ENCODE data around the gene CCDC138. TPM values are rescaled to one million over a fixed set of nuclear protein-coding genes. Genes with fewer than 3 reads are reported as not detected.
"Not testable (repeated sequence)": the region's sequence is repeated elsewhere in the genome, so short reads cannot be mapped to it uniquely, and the experiment has no call there.

CCDC138 gene, protein sequence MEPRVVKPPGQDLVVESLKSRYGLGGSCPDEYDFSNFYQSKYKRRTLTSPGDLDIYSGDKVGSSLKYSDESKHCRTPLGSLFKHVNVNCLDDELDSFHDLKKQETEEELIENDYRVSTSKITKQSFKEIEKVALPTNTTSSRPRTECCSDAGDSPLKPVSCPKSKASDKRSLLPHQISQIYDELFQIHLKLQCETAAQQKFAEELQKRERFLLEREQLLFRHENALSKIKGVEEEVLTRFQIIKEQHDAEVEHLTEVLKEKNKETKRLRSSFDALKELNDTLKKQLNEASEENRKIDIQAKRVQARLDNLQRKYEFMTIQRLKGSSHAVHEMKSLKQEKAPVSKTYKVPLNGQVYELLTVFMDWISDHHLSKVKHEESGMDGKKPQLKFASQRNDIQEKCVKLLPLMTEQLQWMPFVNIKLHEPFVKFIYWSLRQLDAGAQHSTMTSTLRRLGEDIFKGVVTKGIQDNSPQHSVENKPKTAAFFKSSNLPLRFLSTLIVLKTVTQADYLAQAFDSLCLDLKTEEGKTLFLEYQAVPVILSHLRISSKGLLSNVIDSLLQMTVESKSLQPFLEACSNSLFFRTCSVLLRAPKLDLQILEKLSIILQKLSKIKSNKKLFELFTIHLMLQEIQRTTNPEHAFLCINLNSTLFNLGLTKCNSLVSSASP
- 1.00 TPM for total RNA-seq
- long read RNA-seq, partial matches to known transcripts, result 0 of 2 reads
- long read RNA-seq, other reads (novel, unspliced or antisense), result 0 of 2 reads

DNA sequence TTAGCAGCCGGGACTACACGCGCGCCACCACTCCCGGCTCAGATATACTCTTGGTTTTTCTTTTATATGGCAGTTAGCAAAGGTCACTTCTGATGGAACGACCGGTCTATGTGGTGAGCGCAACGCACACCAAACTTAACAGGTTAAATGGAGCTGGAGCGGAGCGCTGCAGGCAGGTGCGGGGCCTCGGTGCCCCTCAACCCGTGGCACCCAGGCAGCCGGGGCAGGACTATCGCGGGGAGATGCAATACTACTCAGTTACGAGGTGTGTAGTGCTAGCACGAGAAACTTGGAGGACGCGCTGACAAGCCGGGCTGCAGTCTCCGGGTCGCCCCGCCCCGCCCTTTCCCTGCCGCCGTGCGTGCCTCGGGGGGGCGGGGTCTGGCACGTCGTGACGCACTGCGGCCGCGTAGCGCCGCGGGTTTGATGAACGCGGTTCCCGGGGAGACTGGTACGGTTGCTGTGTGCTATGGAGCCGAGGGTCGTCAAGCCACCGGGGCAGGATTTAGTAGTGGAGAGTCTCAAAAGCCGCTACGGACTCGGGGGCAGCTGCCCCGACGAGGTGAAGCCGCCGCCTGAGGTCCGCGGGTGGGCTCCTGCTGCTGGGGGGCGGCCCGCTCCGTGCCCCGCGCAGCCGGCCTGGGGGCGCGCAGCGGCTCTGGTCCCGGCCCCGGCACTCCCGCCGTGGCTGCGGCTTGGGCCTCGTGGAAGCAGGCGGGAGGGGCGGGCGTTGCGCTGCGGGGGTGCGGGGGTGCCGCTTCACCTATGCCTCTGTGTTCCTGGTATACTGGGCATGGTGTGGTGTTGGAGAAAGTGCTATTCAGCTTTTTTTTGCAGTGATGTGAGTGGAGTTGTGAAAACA lies at the start of gene CCDC138:
CCDC138 (plus strand) TSS at position 418 of the 862 bp plus-strand sequence; CDS start at position 470, 52 bp downstream.
- ATAC-seq (ENCODE audit: poor library complexity), result peak; percentile 99
- DNase-seq, result peak; percentile 94
- intact Hi-C loops (cut with DNase I), result no loop called here

DNA sequence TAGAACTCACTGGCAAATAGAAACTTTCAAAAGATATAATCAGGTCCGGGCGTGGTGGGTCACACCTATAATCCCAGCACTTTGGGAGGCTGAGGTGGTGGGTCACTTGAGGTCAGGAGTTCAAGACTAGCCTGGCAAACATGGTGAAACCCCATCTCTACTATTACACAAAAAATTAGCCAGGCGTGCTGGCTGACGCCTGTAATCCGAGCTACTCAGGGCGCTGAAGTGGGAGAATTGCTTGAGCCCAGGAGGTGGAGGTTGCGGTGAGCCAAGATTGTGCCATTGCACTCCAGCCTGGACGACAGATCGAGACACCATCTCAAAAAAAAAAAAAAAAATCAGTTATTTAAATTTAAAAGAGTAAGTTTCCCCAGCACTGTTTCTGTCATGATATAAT lies 28.6 kb upstream of the CCDC138 start:
- ATAC-seq (ENCODE audit: poor library complexity); intact Hi-C loops (cut with DNase I); DNase-seq: not testable (repeated sequence)

DNA sequence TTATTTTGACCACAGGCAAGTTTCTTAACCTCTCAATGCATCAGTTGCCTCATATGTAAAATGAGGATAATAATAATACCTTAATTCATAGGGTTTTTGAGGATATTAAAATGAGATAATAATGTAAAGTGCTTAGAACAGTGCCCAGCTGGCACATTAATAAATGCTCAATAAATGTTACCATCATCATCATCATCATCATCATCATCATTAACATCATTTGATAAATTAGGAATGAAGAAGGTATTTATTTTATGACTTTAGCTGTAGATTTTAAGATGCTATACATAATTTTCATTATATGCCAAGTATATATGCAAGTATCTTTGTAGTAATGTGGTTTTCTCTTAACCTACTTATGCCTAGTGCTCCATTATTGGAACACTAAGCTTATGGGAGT lies 24.0 kb upstream of the CCDC138 start:
- ATAC-seq (ENCODE audit: poor library complexity); intact Hi-C loops (cut with DNase I); DNase-seq: not testable (repeated sequence)

DNA sequence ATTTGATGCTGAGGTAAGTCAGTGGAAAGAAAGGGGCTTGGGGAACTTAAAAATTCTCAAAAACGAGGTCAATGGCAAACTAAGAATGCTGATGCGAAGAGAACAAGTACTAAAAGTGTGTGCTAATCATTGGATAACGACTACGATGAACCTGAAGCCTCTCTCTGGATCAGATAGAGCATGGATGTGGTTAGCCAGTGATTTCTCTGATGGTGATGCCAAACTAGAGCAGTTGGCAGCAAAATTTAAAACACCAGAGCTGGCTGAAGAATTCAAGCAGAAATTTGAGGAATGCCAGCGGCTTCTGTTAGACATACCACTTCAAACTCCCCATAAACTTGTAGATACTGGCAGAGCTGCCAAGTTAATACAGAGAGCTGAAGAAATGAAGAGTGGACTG lies 19.9 kb upstream of the CCDC138 start:
- DNase-seq; intact Hi-C loops (cut with DNase I); ATAC-seq (ENCODE audit: poor library complexity): not testable (repeated sequence)

DNA sequence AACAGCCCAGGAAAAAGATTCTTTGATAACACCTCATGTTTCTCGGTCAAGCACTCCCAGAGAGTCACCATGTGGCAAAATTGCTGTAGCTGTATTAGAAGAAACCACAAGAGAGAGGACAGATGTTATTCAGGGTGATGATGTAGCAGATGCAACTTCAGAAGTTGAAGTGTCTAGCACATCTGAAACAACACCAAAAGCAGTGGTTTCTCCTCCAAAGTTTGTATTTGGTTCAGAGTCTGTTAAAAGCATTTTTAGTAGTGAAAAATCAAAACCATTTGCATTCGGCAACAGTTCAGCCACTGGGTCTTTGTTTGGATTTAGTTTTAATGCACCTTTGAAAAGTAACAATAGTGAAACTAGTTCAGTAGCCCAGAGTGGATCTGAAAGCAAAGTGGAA lies 18.7 kb upstream of the CCDC138 start:
- intact Hi-C loops (cut with DNase I); ATAC-seq (ENCODE audit: poor library complexity); DNase-seq: not testable (repeated sequence)

DNA sequence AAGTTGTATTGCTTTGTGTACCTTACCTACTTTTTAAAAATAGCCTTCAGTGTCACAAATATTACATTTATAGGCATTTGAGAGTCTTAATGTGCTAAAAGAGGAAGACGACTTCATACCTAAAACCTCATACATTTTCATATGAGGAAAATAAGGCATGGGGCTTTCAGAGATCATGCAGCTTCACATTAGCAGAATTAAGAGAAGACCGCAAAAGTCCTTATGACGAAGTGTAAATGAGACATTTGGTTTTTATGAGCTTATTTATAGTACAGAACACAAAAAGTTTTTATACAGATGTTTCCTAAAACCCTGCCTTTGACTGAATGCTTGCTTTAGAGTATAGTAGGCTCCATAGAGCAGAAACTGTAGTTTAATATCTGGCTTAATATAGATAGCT lies 10.1 kb upstream of the CCDC138 start:
- no peak for ATAC-seq (ENCODE audit: poor library complexity)
- DNase-seq, result no peak
- intact Hi-C loops (cut with DNase I), result no loop called here

DNA sequence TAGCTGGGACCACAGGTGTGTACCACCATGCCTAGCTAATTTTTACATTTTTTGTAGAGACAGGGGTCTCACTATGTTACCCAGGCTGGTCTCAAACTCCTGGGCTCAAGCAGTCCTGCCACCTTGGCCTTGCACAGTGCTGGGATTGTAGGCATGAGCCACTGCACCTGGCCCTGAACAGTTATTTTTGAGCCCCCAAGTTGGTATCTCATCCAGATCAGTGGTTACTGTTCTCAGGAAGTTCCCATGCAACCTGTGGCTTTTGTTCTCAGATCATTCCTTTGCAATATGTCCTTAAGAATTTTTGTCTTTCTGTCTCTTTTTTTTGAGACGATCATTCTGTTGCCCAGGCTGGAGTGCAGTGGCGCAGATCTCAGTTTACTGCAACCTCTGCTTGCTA lies 7.7 kb upstream of the CCDC138 start:
- no peak for DNase-seq
- intact Hi-C loops (cut with DNase I), result no loop called here
- no peak for ATAC-seq (ENCODE audit: poor library complexity)

DNA sequence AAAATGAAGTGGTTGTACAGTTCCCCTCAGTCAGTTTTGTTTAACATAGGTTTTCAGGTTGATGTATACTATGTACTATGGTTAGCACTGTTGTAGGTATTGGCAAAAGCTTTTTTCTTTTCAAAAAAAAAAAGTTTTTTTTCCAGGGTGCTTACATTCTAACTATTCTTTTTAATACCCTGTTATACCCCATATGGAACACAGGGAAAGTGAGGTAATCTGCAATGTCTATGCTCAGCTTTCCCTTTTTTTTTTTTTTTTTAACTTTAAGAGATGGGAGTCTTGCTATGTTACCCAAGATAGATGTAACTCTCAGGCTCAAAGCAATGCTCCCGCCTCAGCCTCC lies 590 bp upstream of the CCDC138 start:
- DNase-seq (no peak), ATAC-seq (ENCODE audit: poor library complexity) (no peak)
- intact Hi-C loops (cut with DNase I), result no loop called here

DNA sequence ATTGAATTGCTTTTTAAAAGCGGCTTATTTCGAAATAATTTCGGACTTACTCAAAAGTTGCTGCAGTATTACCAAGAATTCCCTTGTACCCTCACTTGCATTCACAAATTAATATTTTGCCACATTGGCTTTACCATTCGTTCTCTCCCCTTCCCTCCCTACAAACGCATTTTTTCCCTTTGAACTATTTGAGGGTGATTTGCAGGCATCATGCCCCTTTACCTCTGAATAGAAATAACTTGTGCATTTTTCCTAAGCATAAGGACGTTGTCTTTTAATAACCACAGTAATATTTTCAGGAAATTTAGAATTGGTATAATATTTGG lies 608 bp downstream of the CCDC138 start:
- DNase-seq (no peak), ATAC-seq (ENCODE audit: poor library complexity) (no peak)
- intact Hi-C loops (cut with DNase I), result no loop called here

DNA sequence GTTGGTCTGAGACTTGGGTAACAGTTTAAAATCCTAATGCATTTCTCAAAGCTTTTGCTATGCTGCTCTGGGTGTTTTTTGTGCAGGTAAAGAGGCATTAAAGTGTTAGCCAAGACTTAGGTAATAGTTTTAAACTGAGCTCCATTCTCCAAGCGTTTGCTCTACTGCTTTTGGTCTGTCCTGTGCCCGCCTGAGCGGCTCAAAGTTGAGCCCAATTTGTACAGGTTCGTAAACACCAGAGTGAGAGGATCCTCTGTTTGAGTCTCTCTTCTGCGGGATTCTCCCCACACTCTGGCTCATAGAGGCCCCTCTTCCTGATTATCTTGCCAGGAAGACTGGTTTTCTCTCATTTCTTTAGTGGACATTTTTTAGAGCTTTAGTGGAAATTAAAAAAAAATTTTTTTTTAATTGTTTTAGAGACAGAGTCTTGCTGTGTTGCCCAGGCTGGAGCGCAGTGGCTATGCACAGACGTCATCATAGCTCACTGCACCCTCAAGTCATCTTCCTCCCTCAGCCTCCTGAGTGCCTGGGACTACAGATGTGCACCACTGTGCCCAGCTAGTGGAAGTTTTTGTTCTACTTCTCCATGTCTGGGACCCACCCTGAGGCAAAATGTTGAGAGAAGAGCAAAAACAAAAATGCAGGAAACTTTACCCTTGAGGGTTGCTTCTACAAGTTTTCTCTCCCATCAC lies 16.6 kb downstream of the CCDC138 start:
- DNase-seq (no peak), ATAC-seq (ENCODE audit: poor library complexity) (no peak)
- intact Hi-C loops (cut with DNase I), result no loop called here

DNA sequence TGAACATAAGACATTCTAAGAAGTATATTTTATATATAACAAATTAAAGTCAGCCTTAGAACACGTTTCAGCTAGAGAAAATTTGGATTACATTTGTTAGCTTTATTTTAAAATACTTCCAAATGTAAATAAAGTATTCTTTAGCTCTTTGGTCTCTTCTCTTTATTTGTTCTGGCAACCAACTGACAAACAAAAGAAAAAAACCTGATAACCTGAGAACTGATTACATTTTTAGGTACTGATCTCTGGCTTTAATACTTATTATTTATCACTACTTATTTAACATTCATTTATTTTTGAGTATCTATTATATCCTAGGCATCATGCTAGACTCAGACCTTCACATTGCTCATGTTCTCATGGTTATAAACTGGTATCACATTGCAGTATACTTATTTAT lies 18.5 kb downstream of the CCDC138 start:
- DNase-seq (no peak), ATAC-seq (ENCODE audit: poor library complexity) (no peak)
- intact Hi-C loops (cut with DNase I), result no loop called here

DNA sequence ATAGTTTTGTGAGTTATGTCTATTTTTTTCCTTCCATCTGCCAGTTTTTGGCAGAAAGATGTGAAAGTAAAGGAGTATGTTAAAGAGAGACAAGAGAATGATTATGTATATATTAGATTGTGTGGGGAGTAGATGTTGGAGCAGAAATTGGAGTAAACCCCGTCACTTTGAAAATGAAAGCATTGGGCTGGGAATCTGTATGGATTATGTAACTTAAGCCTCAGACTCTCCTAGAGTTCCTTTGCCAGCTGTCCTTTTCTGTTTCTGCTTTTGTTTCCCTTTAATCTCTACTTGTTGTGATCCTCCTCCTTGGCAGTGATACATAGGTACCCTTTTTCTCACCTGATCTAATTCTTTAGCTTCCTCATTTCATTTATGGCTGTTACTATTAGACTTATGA lies 19.2 kb downstream of the CCDC138 start:
- intact Hi-C loops (cut with DNase I), result no loop called here
- DNase-seq (no peak), ATAC-seq (ENCODE audit: poor library complexity) (no peak)

DNA sequence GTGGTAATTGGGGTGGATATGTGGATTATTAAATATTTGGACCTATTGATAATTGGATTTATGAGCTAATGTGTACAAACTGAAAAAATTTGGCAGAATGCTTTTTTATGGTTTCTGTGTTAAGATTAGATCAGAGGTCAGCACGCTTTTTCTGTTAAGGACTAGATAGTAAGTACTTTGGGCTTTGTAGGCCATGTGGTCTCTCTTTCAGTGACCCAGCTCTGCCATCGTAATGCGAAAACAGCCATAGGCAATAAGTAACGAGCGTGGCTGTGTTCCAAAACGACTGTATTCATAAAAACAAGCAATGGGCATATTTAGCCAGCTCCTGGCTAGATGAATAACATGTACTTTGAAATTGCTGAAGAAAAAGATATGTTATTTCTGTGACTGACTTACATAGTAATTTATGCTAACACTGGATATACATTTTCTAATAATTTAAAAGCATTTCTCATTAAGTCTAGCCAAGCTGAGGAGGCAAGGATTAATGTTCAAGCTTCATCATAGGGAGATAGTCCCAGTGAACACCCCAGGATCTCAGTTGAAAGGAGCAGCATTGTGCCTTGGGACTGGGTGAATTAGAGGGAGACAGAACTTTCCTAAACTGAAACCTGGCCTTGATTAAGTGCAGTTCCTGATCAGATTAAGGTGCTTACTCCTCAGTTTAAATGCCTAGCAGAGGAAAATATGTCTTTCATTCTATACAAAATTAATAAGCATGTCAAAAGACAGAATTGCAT lies 20.0 kb downstream of the CCDC138 start:
- ATAC-seq (ENCODE audit: poor library complexity), result no peak
- intact Hi-C loops (cut with DNase I), result no loop called here
- no peak for DNase-seq

DNA sequence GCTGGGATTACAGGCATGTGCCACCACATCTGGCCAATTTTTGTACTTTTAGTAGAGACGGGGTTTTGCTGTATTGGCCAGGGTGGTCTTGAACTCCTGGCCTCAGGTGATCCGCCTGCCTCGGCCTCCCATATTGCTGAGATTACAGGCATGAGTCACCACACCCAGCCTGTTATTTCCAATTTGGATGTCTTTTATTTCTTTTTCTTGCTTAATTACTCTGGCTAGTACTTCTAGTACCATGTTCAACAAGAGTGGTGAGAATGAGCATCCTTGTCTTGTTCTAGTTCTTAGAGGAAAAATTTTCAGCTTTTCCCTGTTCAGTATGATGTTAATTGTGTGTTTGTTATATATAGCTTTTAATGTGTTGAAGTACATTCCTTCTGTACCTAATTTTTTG lies 23.4 kb downstream of the CCDC138 start:
- intact Hi-C loops (cut with DNase I), result no loop called here
- ATAC-seq (ENCODE audit: poor library complexity) (no peak), DNase-seq (no peak)

DNA sequence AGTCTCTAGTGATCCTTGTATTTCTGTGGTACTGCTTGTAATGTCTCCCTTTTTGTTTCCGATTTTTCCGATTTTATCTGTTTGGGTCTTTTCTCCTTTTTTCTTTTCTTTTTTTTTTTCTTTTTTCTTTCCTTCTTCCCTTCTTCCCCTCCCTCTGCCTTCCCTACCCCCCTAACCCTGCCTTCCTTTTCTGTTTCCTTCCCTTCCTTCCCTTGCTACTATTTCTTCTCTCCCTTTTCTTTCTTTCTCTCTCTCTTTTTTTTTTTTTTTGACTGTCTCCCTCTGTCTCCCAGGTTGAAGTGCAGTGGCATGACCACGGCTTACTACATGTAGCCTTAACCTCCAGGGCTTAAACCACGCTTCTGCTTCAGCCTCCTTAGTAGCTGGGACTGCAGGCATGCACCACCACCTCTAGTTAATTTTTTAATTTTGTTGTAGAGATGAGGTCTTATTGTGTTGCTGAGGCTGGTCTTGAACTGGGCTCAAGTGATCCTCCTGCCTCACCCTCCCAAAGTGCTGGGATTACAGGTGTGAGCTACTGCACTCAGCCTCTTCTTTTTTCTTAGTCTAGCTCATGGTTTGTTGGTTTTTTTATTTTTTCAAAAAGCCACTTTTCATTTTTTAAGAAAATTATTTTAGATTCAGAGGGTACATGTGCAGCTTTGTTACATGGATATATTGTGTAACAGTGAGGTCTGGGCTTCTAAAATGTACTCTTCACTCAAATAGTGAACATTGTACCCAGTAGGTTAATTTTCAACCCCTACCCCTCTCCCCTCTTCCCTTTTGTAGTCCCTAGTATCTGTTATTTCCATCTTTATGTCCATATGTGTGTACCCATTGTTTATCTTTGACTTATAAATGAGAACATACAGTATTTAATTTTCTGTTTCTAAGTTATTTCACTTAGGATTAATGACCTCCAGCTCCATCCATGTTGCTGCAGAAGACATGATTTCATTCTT lies 24.7 kb downstream of the CCDC138 start:
- intact Hi-C loops (cut with DNase I), result no loop called here
- ATAC-seq (ENCODE audit: poor library complexity) (no peak), DNase-seq (no peak)

DNA sequence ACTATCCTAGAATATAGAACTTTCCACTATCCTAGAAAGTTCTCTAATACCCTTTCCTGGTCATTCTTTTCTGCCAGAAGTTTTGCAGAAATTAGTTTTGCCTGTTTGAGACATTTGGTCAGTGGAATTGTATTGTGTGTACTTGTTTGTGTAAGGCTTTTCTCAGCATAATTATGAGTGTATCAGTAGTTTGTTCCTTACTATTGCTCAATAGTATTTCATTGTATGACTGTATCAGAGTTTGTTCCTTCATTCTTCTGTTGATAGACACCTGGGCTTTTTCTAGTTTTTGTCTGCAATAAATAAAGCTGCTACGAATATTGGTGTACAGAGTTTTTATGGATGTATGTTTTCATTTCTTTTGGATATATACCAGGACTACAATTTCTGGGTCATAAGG lies 27.2 kb downstream of the CCDC138 start:
- intact Hi-C loops (cut with DNase I), result no loop called here
- no peak for DNase-seq
- ATAC-seq (ENCODE audit: poor library complexity), result no peak

DNA sequence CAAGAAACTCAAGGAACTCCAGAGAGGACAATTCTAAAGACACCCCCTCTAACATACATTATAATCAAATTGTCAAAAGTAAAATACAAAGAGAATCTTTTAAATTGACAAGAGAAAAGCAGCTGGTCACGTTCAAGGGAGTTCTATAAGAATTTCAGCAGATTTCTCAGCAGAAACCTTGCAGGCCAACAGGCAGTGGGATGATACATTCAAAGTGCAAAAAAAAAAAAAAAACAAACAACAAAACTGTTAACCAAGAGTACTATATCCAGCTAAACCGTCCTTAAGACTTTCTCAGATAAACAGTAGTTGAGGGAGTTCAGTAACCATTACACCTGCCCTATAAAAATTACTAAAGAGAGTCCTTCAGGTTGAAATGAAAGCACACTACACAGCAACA lies 33.9 kb downstream of the CCDC138 start:
- intact Hi-C loops (cut with DNase I), result no loop called here
- ATAC-seq (ENCODE audit: poor library complexity), result no peak
- DNase-seq, result no peak
